IPS DF 4.7 (cell line): Measurements from ENCODE around the gene PRKCQ.
"Not testable (repeated sequence)": the region's sequence is repeated elsewhere in the genome, so short reads cannot be mapped to it uniquely, and the experiment has no call there.

Experiments used
- DNase-seq: peaks from one replicate; pipeline ENCODE4 v3.0.0-alpha.2; 2013; ENCODE audit warnings: low spot score; ENCODE audit errors: extremely low read depth

PRKCQ gene

DNA sequence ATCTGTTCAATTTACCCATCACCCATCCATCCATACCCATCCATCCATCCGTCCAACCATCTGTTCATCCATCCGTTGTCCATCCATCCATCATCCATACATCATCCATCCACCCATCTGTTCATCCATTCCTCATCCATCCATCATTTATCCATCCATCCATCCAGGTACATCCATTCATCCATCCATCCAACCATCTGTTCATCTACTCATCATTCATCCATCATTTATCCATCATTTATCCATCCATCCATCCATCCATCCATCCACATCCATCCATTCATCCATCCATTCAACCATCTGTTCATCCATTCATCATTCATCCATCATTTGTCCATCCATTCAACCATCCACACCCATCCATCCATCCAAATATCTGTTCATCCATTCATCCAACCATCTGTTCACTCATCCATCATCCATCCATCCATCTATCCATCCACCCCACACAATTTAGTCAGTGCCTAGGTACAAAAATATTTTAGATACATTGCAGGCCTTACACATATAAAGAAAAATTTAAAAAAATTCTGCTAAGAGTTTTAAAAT, 119.1 kb downstream of the PRKCQ start:
- no peak for DNase-seq

DNA sequence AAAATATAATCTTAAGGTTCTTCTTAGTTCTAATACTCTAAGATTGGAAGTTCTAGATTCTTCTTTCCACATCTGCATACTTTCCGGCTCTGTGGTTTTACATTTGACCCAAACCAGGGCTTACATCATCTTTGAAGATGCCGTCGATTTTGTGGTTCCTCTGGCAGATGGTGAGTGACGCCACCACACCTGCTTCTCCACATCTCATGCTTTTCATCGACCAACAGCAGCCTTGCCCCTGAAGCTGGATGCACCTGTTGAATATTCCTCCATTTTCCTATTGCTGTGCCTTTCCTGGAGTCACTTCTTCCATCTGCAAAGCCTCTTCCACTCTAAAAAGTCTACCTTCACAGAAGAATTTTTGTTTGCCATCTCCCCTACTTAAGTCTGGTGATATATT, 121.3 kb downstream of the PRKCQ start:
- no peak for DNase-seq

DNA sequence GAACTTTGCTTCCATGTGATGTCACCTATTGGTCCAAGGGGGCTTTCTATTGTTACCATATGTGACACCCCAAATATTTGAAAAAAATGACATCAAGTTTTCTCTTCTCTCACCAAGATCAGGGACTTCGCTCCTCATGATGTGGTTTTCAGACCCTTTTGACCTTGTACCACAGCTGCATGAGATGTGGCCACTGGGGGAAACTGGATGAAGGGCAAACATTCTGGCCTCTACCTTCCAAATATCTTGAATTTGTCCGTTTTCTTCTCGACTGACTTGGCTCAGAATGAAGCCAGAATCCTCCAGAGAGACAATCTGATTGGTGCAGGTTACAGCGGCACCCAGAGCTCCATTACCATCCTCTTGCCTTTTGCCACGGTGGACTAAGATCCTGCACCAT, 122.7 kb downstream of the PRKCQ start:
- no peak for DNase-seq

DNA sequence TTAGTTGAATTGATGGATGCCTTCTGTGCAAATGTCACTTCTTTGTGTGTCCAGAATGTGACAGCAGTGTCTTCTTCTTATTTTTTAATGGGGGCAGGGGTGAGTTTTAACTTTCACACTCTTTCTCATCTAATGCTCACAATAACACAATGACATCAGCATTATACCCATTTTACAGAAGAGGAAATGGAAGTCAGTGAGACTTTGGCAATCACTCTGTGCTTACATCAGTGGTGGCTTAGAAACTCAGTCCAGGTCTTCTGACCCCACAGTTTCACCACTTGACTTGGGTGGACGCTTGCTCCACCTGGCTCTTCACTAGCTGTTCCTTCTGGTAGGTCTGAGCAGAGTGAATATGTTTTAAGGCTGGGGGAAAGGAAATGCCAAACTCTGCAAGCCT, 124.0 kb downstream of the PRKCQ start:
- DNase-seq = no peak

DNA sequence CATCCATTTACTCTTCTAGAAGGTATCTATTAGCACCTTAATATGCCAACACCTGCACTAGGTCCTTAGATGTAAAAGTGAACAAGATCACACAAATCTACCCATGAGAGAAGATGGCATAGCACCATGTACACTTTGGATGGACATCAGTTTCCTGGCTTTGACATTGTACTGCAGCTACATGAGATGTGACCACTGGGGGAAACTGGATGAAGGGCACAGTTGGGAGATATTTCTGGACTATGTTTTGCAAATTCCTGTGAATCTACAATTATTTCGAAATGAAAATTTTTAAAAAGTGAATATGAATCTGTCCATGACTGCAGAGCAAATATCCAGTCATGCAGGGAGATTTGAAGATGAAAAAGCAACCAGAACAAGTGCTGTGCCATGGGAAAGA, 124.5 kb downstream of the PRKCQ start:
- no peak for DNase-seq

DNA sequence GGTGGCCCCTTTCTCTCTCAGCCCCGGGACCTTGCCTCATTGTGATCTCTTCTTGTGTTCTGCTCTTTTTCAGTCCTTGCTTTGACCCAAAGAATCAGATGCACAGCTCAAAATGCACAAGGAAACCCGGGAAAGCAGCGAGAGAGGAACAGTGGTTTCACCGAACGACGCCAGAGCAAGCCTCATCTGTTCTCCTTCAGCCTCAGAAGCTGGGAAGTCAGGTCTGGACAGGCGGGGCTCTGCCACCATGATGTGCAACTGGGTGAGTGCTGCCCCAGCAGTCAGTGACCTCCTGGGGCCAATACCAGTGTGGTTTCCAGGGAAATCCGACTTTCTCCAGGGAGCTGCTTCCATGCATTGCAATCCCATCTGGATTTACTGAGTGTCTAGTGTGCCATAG, 133.4 kb downstream of the PRKCQ start:
- no peak for DNase-seq

DNA sequence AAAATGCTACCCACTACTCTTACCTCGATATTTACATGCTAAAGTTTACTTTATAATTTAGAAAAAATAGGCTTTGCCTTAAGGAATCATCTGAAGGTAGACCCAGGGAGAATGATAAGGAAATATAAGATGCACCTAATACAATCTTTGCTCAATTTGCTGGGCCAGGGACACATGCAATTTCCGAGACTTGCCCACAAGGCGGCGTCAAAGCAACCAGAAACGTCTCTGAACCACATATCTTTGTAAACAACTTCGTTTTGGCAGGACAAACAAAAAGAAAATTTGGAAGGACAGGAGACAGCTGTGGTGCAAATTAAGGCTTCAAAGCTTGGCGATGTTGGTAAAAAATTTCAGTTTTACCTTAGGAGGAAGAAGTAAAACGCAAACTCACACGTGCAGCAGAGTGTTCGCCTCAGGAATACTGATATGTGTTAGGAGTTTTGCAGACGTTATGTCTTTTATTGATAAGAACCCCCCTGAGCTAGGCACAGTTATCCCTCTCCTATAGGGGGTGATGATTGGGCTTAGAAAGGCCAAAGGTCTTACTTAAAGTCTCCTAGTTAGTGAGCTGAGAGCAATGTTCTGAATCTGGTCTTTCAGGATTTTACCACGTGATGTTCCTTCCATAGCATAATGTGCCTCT, 134.3 kb downstream of the PRKCQ start:
- DNase-seq = peak; percentile 16

DNA sequence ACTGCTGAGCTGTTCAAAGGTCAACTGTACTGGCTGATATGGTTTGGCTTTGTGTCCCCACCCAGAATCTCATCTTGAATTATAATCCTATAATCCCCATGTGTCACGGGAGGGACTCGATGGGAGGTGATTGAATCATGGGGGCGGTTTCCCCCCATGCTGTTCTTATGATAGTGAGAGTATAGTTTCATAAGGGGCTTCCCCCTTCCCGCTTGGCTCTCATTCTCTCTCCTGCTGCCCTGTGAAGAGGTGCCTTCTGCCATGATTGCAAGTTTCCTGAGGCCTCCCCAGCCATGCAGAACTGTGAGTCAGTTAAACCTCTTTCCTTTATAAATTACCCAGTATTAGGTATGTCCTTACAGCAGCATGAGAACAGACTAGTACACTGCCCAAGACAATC, 140.2 kb downstream of the PRKCQ start:
- DNase-seq = not testable (repeated sequence)

DNA sequence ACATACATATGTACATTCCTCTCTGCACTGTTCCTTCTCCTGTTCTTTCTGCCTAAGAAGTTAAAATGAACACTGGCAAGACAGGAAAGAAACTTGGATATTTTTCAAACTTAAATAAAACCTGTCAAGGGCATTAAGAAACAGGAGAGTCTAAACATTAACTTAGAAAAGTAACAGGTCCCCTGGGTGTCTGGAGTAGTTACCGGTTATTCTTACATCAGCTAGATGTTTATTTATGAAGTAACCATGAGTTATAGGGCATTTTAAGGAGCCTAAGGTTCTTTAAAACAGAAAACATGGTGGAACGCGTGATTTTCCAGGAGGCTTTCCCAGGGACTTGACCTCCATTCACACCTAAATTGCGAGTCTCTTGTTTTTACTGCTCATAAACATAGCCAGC, 148.2 kb downstream of the PRKCQ start:
- no peak for DNase-seq

DNA sequence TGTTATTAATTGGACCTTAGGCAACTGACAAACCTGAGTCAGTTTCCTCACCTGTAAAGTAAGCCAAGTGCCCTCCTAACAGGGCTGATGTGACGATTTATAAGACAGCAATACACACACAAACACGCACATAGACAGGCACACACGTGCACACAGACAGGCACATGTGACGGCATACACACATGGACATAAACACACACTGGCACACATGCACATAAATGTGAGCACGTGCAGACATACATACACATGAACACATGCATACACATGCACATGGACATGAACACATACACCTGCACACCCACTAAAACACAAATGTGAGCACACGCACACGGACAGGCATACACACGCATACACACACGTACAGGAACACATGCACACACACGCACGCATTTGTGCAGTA, 148.9 kb downstream of the PRKCQ start:
- no peak for DNase-seq

DNA sequence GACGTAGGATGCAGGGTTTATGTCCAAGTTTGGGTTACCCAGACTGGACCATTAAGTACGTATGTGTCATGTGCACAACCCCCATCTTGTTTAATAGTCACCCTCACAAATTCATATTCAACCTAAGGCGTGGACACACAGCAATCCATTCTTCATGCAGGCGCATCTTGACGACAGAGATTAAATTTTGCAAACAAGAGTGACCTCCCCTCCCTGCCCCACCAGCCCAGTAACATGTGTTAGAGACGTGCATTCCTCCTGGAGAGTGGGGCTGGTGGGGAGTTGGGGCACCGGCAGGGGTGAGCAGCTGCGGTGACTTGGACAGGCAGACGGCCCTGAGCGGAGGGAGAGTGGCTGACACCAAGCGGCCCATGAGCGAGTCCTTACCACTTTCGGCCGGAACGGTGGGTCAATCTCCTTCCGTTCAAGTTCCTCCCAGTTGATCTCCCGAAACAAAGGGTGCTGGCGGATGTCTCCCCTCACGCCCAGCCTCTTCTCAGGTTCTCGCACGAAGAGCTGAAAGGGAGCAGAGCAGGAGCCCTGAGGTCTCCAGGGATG, 149.6 kb downstream of the PRKCQ start:
- DNase-seq = no peak

DNA sequence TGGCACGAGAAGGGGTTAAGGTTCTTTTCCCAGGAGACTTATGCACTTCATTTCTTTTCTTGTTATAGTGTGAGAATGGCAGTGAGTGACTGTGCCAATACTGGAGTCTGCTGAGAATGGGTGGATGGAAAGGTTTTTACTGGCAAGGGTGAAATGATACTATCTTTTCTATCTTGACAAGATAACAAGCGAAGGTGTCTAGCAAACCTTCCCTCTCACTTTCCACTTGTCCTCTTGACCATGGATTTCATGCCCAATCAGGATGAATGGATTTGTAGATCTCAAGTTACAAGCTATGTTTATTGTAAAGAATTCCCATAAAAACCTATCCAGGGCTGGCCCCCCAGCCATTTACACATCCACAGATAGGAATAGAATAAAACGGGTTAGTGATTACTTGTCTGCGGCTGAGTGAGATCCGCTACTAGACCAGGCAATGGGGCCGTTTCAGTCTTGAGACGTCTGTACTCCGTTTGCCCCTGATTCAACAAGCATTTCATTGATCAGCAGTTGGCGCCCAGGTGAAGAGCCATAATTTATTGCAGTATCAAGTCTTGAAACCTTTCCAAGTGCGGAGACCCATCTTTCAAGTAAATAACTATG, 152.6 kb downstream of the PRKCQ start:
- no peak for DNase-seq

DNA sequence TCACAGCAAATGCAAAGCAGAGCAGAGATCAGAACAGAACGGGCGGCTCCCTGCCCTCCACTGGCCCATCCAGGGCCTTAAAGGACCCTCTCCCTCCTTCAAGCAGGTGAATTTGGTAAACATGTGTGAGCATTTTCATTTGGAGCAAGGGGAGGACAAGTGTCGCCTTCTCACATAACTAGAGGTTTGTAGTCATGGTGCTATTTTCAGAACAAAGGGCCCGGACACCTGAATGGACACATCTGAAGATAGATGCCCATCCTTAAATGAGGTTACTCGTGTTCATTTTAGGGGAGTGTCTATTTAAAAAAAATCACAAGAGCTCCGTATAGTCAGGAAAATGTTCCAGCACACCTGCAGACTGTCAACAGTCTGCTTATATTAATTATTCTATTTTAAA, 153.8 kb downstream of the PRKCQ start:
- DNase-seq = no peak

DNA sequence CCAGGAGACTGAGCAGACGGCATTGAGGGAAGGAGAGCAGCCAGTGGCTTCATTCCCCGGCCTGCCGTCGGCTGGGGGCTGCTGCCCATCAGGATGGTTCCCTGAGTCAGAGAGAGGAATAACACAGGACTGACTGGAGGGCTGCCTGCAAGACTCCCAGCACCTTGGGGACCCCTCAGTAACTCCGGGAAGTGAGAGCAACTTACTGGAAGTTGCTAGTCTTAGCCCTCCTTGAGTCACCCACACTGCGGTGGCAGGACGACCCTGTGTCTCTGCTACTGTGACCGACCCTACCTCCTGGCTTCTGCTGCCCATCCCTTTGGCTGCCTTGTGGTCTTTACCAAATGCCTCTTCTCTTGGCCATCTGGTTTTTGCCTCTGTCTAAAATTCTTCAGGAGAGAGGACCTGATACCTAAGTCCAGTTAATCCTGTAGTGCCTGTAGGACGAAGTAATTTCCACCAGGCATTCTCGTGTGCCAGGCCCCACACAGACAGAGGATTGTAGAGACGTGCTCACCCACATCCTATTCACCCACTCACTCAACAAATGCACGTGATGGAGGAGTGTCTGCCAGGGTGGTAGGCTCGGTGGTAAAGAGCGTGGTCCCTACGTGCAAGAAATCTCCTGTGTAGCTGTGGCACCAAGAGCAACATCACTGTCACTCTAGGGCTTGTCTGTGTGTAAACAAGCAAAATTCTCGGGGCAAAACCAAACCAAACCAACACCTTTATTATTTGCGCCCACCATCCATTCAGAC, 156.5 kb downstream of the PRKCQ start:
- no peak for DNase-seq

DNA sequence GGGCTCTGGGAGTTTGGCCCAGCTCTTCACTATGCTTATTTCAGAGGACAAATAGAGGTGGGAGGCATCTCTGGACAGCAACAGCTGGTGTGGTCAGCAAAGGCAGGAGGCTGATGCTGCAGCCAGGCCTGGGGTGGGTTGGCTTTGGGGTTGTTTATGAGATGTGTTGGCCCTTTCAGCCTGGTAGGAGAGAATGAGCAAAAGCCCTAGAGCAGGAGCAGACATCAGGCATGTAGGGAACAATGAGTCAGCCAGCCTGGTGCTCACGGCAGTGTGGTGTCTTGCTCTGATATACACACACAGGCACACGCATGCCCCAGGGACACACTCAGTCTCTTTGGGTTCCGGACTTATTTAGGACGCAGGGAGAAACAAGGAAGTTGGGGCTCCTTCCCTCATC, 157.1 kb downstream of the PRKCQ start:
- DNase-seq = no peak

DNA sequence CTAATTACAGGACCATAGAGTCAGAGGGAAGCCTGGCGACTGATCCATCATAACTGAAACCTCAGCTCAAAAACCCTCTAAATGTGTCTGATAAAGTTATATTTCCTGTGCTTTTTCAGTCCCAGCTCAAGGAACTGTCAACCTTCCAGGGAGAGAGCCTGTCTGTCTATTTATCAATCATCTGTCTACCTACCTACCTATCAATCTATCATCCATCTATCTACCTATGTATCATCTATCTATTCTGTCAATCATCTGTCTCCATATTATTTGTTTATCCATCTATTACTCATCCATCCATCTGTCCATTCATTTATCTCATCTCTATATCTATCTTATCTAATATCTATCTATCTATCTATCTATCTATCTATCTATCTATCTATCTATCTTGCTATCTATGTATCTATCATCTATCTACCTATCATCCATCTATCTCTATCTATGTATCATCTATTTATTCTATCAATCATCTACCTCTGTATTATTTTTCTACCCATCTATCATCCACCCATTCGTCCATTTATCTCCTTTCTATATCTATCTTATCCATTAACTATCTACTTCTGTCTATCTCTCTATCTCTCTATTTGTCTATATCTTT, 161.4 kb downstream of the PRKCQ start:
- no peak for DNase-seq

DNA sequence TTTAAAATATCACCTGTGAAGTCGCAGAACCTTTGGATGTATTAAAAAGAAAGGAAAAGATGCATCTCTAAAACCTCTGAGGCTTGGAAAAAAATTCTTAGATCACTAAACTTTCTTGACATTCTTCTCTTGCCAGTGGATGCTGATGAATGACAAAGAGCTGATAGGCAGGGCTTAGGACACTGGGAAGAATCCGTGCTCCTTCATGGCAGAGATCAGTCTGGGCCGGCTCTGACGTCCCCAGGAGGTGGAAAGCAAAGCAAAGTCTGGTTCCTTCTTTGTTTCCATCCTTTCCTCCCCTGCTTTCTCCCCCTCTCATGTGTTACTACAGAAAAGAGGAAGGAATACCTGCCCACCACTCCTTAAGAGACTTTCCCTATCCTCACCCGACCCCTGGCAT, 161.9 kb downstream of the PRKCQ start:
- no peak for DNase-seq

DNA sequence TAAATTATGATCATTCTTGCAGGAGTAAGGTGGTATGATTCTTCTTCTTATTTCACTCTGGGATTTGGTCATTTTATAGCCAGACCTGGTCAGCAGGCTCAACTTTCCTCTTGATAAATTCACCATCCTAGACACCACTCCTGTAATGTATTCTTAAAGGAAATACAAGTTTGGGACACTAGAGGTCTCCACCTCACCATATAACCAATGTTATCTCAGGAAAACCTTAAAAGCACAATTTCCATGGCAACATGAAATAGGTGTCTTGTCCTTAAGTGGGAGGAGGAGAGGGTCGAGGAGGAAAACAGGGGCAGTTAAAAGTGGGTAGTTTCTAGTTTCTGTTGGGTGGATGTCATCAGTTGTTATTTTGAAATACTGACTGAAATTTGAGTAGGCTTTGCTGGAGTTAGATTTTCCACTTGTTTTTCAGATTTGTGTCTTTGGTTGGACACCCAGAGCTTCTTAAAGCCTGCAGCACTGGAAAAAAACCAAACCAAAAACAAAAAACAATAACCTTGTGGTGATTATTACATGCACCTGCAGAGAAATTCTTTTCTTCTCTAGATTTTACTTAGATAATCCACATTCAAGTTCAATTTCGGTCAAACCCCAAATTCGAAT, 163.1 kb downstream of the PRKCQ start:
- DNase-seq = peak; percentile 56

DNA sequence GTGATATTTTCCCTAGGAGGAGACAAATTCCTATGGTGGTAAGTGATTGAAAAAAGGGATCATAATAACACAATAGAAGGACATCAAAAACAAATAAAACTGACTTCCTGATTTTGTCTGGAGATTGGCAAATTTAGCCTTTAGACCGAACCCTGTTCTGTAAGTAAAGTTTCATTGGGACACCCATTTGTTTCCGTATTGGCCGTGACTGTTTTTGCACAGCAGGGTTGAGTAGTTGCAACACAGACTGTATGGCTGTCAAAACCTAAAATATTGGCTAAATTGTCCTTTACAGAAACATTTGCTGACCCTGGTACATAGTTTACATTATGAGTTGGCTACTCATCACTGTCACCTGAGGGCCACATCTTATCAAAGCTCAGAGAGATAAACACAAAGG, 168.6 kb downstream of the PRKCQ start:
- DNase-seq = no peak

DNA sequence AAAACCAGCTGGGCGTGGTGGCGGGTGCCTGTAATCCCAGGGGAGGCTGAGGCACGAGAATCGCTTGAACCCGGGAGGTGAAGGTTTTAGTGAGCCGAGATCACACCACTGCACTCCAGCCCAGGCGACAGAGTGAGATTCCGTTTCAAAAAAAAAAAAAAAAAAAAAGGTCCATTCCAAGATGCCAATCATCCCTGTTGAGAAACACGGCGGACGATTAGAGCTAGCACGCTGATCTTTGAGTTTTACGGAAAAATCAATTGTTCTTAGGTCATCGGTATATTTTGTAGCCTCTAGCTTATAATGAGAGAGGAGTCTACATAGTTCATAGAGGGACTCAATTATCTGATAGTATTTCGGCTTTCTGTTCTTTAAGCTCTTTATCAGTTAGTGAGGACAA, 169.2 kb downstream of the PRKCQ start:
- DNase-seq = no peak

DNA sequence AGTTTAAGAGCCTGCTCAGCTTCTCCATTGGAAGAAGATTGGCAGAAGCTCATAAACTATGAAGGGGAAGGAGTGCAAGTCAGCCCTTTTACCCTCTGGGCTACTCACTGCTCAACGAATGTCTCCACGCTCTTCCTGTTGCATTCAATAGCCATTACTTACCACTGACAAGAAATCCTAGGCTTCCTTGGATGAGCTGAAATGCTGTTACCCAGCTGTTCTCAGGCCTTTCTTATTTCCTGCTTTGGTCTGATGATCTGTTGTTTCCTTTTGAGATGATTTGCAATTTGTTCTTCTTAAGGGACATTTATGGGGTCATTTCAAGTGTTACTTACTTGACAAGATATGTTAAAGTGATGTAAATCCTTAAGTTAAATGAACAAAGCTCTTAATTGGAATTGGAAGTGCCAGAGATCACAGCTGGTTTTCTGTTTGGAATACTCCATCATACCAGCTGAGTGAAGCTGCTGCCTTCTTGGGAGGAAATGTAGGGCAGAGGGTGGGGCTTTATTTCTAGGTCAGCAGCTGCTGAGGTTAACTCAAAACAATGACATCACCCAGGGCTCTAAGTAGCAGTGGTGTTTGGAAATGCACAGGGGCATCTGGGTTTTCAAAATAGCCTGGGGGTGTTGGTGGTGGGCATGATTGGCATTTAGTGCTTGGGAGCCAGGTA, 170.0 kb downstream of the PRKCQ start:
- DNase-seq = no peak
